Right cardiac atrium (tissue), 5 donors: ENCODE data around the gene NOC4L. TPM values are rescaled to one million over a fixed set of nuclear protein-coding genes. Genes with fewer than 3 reads are reported as not detected.
A peak's percentile ranks its signal among the peaks of the same experiment; 100 is the strongest.

Source experiments
- ATAC-seq, 2 donors: fragments of 200-7000 bp; cut with Tn5 transposase; one replicate each; pipeline versions ENCODE4 v1.8.0 to v1.9.1; 2020; ENCODE audit warnings: moderate library complexity in 2 of 2, mild to moderate bottlenecking in 1 of 2
- DNase-seq, 3 donors: peaks; one replicate each; pipeline ENCODE4 v3.0.0-alpha.2; 2020
- H3K27ac ChIP-seq: one replicate; pipeline ENCODE4 v1.5.1; 2013; ENCODE audit warnings: mild to moderate bottlenecking, low read length, control low read depth, moderate library complexity
- H3K27me3 ChIP-seq: one replicate; pipeline ENCODE4 v1.6.1; 2013; ENCODE audit not compliant: control insufficient read depth, insufficient read depth
- H3K4me1 ChIP-seq: one replicate; pipeline ENCODE4 v1.6.1; 2013; ENCODE audit warnings: low read length; ENCODE audit not compliant: control insufficient read depth, insufficient read depth
- H3K4me3 ChIP-seq: one replicate; pipeline ENCODE4 v1.5.1; 2013; ENCODE audit warnings: low read length, control low read depth
- H3K9me3 ChIP-seq: one replicate; pipeline ENCODE4 v1.6.1; 2013; ENCODE audit warnings: low read length; ENCODE audit not compliant: control insufficient read depth
- WGBS: extraction: QIAGEN DNeasy Blood & Tissue Kit; methylation state at CpG from one replicate; pipeline ENCODE4 v1.1.7; 2013; 5-methylcytosine and 5-hydroxymethylcytosine counted together
- intact Hi-C, 4 donors: fragments of 100-400 bp; cut with DNase I; formaldehyde crosslinking; loops; one replicate each; pipeline versions ENCODE4 v1.11.0 to v1.14.0; 2022 to 2023
- polyA plus RNA-seq: library from polyadenylated mRNA; stranded (reverse); fragments of 200-250 nt; gene quantifications from one replicate; pipeline ENCODE4 v1.2.3, GENCODE V29; 2013
- total RNA-seq, 4 donors: library from RNA; stranded (reverse); fragmentation: NEBNext Ultra II Directional; extraction: Animal tissue kit (Norgen Biotek cat#: 25700); gene quantifications; one replicate each; pipeline ENCODE4 v1.2.1, GENCODE V29; 2021
- donor health status: healthy with polysubstance abuse.
- donor health status: DM: no; HTN: yes; CAD: no.
- donor health status: DM: no; HTN: no; CAD: no.
- donor health status: DM: no; HTN: yes; CAD: no; lungs with severe emphysema.
- donor health status: DM: yes; HTN: yes; CAD: no.

NOC4L gene
- total and polyA plus RNA-seq, 5 donors, result 7.7 to 11.0 (median 9.3) TPM

GRCh38 chr12:132137483-132138125 lies 6.7 kb upstream of the NOC4L start:
- no peak for DNase-seq
- intact Hi-C loops, result no loop called here
- no peak for ATAC-seq
- no peaks in the 10 kb centered on the region for H3K4me1 ChIP-seq
- H3K4me3 ChIP-seq, result no peak overlapping the region
- WGBS, result 79% methylated on average over 13 of the region's 13 CpGs
- H3K27me3 ChIP-seq, result no peaks in the 10 kb centered on the region
- H3K27ac ChIP-seq, result no peak overlapping the region
- H3K9me3 ChIP-seq, result no peaks in the 10 kb centered on the region

DNA sequence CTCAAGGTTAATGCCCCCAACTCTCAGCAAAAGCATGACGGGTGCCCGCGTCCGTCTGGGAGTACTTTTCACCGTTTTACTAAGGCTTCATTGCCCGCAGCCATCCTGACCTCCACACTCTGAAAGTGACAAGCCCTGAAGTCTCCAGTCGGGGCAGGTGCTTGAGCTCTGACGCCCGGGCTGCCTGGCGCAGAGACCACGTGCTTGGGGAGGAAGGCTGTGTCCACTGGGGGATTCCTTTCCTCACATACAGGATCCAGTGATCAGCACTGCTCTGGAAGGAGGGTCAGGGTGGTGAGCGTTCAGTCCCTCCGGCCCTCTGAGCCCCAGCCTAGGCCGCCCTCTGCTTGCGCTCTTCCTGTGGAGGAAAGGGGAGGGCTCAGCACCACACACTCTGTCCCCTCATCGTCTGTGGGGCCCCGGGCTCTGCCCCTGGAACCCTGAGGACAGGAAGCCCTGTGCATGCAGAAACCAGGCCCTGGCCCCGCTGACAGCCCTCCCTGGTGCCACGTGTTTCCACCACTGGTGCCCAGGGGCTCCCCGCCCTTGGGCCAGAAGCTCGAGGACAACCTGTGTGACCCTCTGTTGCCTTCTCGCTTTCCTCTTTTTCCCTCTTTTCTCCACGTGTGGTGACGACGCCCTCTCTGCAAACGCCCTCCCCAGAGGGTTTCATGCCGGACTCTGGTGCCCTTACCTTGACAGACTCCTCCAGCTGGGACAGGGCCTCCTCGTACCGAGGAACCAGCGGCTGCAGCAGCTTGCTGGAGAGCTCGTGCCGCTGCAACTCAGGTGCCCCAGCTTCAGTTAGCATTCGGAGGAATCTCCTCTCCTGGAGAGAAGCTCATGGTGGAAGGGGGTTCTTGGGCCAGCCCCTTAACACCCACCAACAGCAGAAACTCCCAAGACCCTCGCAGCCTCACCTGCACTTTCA lies 5.1 kb upstream of the NOC4L start:
- intact Hi-C loops, result no loop called here
- peaks cover 4% of the 10 kb centered on the region for H3K4me1 ChIP-seq

GRCh38 chr12:132139912-132140311 lies 4.3 kb upstream of the NOC4L start:
- Histone ChIP-seq H3K9me3 (no peaks in the 10 kb centered on the region), H3K27me3 (no peaks in the 10 kb centered on the region), H3K4me1 (peaks cover 4% of the 10 kb centered on the region), H3K4me3 (no peak overlapping the region), H3K27ac (no peak overlapping the region)
- DNase-seq (peak in 1 of 3 donors; percentile 49), ATAC-seq (no peak)
- intact Hi-C loops, result no loop called here
- WGBS, result 95% methylated on average over 27 of the region's 27 CpGs

More for the DNA sequence above, 5.1 kb upstream of the NOC4L start:
- no peak overlapping the region for H3K4me3 ChIP-seq
- WGBS, result 93% methylated on average over 34 of the region's 34 CpGs
- H3K9me3 ChIP-seq, result no peaks in the 10 kb centered on the region
- ATAC-seq, result peak in 1 of 2 donors; percentile 3
- no peak overlapping the region for H3K27ac ChIP-seq
- no peaks in the 10 kb centered on the region for H3K27me3 ChIP-seq
- no peak for DNase-seq

DNA sequence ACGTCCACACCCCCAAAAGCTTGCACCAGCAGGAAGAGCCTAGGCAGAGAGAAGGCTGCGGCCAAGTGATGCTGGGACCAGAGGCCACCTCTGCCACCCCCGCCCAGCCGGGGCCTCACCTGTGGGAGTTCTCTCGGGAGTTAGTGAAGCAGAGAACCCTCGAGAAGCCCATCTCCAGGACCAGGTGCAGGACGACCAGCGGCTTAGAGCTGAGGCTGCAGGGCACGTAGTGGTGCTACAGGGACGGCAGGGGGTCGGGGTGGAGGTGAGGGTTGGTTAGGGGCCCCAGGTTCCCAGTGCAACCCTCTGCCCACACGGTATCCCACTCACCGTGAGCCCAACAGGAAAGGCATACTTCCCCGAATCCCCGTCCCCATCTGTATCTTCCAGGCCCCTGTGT lies 3.8 kb upstream of the NOC4L start:
- Histone ChIP-seq H3K4me1 (peaks cover 4% of the 10 kb centered on the region), H3K27ac (no peak overlapping the region), H3K27me3 (no peaks in the 10 kb centered on the region), H3K9me3 (no peaks in the 10 kb centered on the region), H3K4me3 (no peak overlapping the region)
- intact Hi-C loops, result no loop called here
- 90% methylated on average over 15 of the region's 15 CpGs for WGBS
- no peak for DNase-seq
- ATAC-seq, result no peak

DNA sequence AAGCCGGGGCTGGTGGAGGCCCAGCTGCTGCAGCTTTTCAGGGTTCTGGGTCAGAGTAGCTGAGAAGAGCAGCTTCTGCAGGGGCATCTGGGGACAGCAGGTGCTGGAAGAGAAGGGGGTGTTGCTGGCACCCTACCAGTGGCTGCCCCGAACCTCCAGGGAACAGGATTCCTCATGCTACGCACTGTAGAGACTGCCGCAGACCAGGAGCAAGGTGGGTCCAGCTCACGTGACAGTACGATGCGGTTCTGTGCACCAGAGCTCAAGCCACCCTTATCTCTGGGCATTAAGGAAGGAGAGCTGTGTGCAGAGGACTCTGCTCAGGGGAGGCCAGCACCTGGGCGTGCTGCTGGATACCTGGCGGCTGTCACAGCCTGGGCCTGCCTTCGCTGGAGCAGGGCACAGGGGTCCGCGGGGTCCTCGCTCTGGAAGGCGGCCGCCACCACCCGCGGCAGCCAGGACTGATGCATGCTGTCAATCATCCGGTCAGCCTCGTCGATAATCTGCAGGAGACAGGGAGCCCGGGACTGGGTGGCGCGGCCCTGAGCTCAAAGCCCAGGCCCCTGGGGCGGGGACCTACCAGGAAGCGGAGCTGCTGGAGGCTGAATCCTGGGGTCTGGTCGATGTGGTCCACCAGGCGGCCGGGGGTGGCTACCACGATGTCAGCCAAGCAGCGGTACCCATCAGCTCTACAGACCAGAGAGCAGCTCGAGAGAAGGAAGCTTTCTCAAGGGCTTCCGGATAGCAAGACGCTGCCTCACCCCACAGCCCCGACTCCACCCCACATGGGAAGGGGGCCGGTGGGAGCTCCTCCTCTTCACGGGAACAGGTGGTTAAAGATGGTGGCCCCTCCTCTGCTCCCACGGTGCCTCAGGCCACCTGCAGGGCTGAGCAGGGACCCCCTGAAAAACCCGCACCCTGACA lies 3.1 kb upstream of the NOC4L start:
- H3K27me3 ChIP-seq, result no peaks in the 10 kb centered on the region
- intact Hi-C loops, result no loop called here
- H3K27ac ChIP-seq, result no peak overlapping the region
- WGBS, result 94% methylated on average over 38 of the region's 38 CpGs
- peaks cover 4% of the 10 kb centered on the region for H3K4me1 ChIP-seq
- ATAC-seq (no peak), DNase-seq (peak in 1 of 3 donors; percentile 57)
- H3K4me3 ChIP-seq, result no peak overlapping the region
- H3K9me3 ChIP-seq, result no peaks in the 10 kb centered on the region

GRCh38 chr12:132141976-132142678 lies 2.1 kb upstream of the NOC4L start:
- WGBS, result 96% methylated on average over 22 of the region's 22 CpGs
- no peak overlapping the region for H3K4me3 ChIP-seq
- intact Hi-C loops, result no loop called here

GRCh38 chr12:132142679-132143335 lies 1.4 kb upstream of the NOC4L start:
- H3K4me3 ChIP-seq, result peak overlapping the region; percentile 76
- no peaks in the 10 kb centered on the region for H3K27me3 ChIP-seq
- 82% methylated on average over 24 of the region's 24 CpGs for WGBS
- H3K9me3 ChIP-seq, result no peaks in the 10 kb centered on the region
- ATAC-seq (no peak), DNase-seq (peak in 1 of 3 donors; percentile 58)
- H3K27ac ChIP-seq, result no peak overlapping the region
- peaks cover 4% of the 10 kb centered on the region for H3K4me1 ChIP-seq
- intact Hi-C loops, result no loop called here

More at GRCh38 chr12:132141976-132142678, 2.1 kb upstream of the NOC4L start:
- Histone ChIP-seq H3K27ac (no peak overlapping the region), H3K4me1 (peaks cover 4% of the 10 kb centered on the region), H3K27me3 (no peaks in the 10 kb centered on the region), H3K9me3 (no peaks in the 10 kb centered on the region)
- DNase-seq (peak; percentile 19 to 62 (median 40)), ATAC-seq (no peak)

DNA sequence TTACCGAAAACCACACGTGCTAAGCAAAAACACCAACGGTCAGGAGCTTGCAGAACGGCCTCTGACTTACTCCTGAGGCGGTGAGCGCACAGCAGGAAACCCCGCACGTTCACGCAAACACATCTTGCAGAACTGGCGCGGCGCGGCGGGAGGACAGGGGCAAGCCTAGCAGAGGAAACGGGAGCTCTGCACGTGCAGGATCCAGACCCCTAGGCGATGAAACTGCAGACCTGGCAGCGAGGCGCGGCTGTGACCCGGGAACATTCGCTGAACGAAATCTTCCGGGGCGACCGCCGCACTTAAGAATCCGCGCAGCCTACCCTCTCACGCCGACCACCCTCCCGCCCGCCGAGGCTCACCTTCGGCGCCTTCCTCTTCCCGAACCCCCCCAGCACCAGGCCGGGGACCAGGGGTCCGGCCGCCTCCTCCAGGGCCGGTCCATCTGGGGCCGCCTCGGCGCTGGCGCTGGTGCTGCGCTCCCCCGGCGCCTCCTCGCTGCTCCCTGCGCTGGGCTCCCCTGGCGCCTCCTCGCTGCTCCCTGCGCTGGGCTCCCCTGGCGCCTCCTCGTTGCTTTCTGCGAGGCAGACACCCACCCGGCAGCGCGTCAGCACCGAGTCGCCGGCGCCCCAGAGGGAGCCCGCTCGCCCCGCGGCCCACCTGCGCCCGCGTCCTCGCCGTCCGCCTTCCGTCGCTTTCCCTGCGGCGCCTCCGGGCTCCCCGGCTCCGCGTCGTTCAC lies 753 bp upstream of the NOC4L start:
- 2% methylated on average over 82 of the region's 82 CpGs for WGBS

GRCh38 chr12:132144810-132145168 lies 532 bp downstream of the NOC4L start:
- Histone ChIP-seq H3K9me3 (no peaks in the 10 kb centered on the region), H3K4me3 (peak overlapping the region; percentile 76), H3K27me3 (no peaks in the 10 kb centered on the region), H3K27ac (no peak overlapping the region), H3K4me1 (peaks cover 4% of the 10 kb centered on the region)
- DNase-seq (peak in 1 of 3 donors; percentile 24), ATAC-seq (peak in 1 of 2 donors; percentile 1)
- intact Hi-C loops, result no loop called here
- WGBS, result 5% methylated on average over 17 of the region's 17 CpGs

More for the DNA sequence above, 753 bp upstream of the NOC4L start:
- Histone ChIP-seq H3K4me3 (peak overlapping the region; percentile 76), H3K4me1 (peaks cover 4% of the 10 kb centered on the region), H3K27me3 (no peaks in the 10 kb centered on the region), H3K9me3 (no peaks in the 10 kb centered on the region), H3K27ac (no peak overlapping the region)
- intact Hi-C loops, result no loop called here
- peak; percentile 21 to 59 (median 58) for DNase-seq
- no peak for ATAC-seq
